GM19372 (cell line): ENCODE measurements around the gene CHIT1.

Experiments used
- ATAC-seq: cut with Tn5 transposase; IDR thresholded peaks from one replicate; pipeline ENCODE4 v1.9.1; 2021; ENCODE audit warnings: mild to moderate bottlenecking, low read depth, moderate library complexity; ENCODE audit not compliant: unreplicated experiment

Gene CHIT1

GRCh38 chr1:203177470-203178039 lies 51.9 kb downstream of the CHIT1 start:
- ATAC-seq = no peak

GRCh38 chr1:203177036-203177405 lies 52.5 kb downstream of the CHIT1 start:
- ATAC-seq = no peak

- no peak for ATAC-seq
Measured at GRCh38 chr1:203176273-203177035, 53.0 kb downstream of the CHIT1 start.

GRCh38 chr1:203175827-203176241 lies 53.6 kb downstream of the CHIT1 start:
- ATAC-seq = no peak

- ATAC-seq = no peak
Measured at GRCh38 chr1:203175237-203175826, 54.1 kb downstream of the CHIT1 start, which contains the start of gene MYBPH. TSS of gene MYBPH (minus strand) at chr1:203175826. CDS start at chr1:203175755, 71 bp downstream.

GRCh38 chr1:203174324-203174985 lies 55.0 kb downstream of the CHIT1 start:
- ATAC-seq = no peak

GRCh38 chr1:203173566-203173965 lies 55.9 kb downstream of the CHIT1 start:
- ATAC-seq = no peak

- no peak for ATAC-seq
Measured at GRCh38 chr1:203173011-203173555, 56.4 kb downstream of the CHIT1 start.

GRCh38 chr1:203172184-203173010 lies 57.1 kb downstream of the CHIT1 start:
- no peak for ATAC-seq

GRCh38 chr1:203171341-203172183 lies 57.9 kb downstream of the CHIT1 start:
- no peak for ATAC-seq

- ATAC-seq = no peak
Measured at GRCh38 chr1:203170625-203171330, 58.7 kb downstream of the CHIT1 start.

GRCh38 chr1:203169770-203170520 lies 59.5 kb downstream of the CHIT1 start:
- no peak for ATAC-seq

- no peak for ATAC-seq
Measured at GRCh38 chr1:203168991-203169390, 60.5 kb downstream of the CHIT1 start.

GRCh38 chr1:203168256-203168786 lies 61.2 kb downstream of the CHIT1 start:
- ATAC-seq = no peak

GRCh38 chr1:203167913-203168200 lies 61.6 kb downstream of the CHIT1 start:
- no peak for ATAC-seq

GRCh38 chr1:203167026-203167912 lies 62.2 kb downstream of the CHIT1 start:
- no peak for ATAC-seq
